HG02610 (cell line): Measurements from ENCODE around the gene NR5A2.

Experiments used
- ATAC-seq: cut with Tn5 transposase; IDR thresholded peaks from one replicate; pipeline ENCODE4 v1.9.1; 2021; ENCODE audit warnings: mild to moderate bottlenecking, moderate library complexity; ENCODE audit not compliant: unreplicated experiment

NR5A2 gene

DNA sequence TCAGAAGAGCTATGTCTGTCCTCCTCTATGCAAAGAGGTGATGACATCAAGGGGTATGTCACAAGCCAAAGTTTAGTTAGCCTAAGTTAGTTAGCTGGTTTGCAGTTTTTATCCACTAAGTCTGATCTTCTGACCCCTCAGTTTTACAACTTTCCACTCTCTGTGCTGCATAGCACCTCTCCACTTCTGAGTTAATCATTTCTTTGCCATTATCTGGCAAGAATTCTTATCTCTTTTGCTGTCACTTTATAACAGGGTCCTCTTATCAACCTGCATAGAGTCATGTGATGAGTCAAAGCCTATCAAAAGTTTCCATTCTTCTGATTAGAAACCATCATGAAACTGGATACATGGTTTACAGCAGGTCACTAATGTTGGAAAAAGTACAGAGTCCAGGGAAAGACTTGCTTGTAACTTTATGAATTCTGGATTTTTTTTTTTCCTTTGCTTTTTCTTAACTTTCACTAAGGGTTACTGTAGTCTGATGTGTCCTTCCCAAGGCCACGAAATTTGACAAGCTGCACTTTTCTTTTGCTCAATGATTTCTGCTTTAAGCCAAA lies at the start of gene NR5A2:
Gene NR5A2 (plus strand): TSS at position 447 of the 560 bp plus-strand sequence. CDS start 138 bp downstream, outside the sequence.
- ATAC-seq: no peak

DNA sequence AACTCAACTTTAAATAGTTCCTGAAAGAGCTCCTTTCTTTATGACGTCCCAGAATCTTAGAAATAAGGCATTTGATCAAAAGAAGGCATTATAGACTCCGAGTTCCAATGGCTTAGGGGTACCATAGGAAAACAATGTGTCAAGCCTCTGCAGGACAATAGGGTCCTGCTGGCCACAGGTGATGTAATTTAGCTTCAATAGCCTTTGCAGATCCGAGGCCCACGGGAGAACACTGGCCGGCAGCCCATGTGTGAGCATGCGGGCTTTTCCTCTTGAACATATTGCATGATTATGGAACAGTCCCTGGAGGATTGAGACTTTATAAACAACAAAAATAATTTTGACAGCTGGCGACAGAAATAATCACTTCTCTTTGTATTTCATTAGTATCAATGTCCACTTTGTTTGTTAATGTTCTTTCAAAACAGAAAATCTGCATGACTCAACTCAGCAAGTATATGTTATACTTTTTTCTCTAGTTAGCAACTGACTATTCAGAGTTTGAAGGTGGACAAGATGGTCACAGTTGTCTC lies 49.0 kb upstream of the NR5A2 start:
- ATAC-seq: no peak

DNA sequence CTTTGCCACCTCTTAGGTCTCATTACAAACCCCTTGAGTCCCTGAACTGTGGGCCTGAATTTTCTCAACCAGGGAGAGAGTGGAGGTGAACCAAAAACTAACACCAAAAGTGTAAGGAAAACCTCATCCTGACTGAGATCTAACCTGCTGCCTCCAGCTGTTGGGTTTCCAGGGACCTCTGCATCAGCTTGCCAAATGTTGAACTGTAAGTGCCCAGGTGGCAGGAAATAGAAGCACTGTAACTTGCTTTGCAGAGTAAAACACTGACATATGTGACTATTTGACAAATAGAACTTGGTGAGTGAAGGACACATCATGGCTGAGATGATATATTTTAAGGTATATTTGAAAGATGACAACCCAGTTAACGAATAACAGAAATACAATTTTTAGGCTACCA lies 48.4 kb upstream of the NR5A2 start:
- no peak for ATAC-seq

DNA sequence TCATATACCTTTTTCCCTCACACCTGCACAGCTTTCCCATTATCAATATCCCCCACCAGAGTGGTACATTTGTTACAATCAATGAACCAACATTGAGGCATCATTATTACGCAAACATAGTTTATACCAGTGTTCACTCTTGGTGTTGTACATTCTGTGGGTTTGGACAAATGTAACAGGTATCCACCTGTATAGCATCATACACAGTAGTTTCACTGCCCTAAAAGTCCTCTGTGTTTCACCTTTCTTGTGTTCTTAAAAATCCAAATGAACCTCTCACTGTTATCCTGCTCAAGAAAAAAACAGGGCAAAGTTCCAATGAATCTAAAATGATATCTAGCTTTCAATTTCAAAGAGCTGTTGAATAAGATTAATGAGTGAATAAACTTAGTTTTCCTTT lies 45.9 kb upstream of the NR5A2 start:
- no peak for ATAC-seq

DNA sequence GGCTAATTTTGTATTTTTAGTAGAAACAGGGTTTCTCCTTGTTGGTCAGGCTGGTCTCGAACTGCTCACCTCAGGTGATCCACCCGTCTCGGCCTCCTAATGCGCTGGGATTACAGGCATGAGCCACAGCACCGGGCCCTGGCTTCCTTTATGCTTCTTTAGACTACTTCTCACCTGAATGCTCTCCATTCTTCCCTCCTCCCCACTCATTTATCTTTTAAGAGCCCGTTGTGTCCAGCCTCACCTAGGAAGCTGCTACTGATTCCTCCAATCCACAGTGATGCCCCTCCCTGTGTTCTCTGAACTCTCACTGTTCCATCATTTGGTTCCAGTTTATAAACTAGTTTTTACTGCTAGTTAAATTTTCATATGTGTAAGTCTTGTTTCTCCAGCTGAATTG lies 44.9 kb upstream of the NR5A2 start:
- ATAC-seq: no peak

DNA sequence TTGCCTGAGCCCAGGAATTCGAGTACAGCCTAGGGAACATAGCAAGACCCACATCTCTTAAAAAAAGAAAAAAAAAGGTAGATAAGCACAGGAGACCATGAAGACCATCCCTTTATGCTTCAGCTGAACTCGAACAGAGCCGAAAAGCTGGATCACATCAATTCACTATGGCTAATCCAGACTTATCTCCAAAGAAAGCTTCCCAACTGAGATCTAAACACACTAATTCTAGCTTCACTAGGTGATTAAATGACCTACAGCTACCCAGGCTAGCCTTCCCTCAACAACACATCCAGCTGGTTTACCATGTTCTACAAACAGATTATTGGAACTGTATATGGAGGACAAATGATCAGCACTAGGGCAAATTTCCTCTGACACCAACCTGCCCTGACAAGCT lies 44.0 kb upstream of the NR5A2 start:
- ATAC-seq: no peak

DNA sequence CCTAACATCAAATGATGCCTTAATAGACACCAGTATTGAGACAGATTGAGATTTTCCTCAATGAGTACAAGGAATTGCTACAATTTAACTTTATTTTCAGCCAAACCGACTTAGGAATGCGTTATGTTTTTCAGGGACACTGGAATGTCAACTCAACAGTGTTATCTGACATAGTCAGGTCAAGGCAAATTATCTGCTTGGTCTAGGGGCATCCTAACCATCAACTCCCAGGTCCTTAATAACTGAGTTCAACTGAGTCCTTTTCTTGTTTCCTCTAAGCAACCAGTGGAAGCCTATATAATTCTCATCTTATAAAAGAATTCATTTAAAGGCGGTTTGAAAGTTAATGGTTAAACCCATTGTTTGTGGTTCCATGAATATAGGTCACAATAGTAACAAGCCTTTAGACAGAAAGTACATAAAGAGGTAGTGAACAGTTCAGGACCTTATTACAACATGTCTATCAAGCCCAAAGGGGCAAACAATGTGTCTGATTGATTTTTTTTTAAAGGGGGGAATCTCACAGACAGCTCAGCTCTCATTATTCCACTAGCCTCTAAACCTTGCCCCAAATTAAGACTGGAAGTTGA lies 32.3 kb upstream of the NR5A2 start:
- no peak for ATAC-seq

DNA sequence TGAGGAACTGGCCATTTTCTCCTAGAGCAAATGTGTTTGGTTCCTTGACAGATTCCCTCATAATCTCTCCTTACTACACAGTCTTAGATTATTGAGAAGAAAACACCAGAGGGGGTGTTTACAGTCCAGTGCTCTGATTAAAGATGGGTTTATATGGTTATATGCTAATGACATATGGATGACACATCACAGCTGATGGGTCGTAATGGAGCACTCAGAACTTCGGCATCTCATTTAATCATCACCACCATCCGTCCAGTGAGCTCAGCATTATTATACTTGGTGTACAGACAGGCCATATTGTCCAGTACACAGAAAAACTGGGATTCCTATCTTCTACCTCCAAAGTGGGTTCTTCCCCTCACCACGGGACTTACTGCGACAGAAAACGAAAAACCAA lies 22.3 kb upstream of the NR5A2 start:
- no peak for ATAC-seq

DNA sequence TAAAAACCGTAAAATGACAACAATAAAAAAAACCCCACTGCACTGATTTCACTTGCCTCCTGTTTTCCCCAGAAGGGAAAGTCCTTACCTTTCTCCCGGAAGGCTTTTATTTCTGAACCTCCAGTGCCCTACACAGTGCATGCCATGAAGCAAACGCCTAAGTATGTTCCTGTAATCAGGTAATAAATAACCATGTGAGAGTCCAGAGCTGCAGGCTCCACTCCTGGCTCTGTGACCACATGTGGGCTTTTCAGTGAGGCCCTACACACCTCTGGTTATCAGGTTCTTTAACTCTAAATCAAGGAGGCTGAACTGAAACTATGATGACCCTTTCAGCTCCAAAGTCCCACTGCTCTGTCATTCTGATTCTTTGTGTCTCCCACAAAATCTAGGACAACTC lies 20.8 kb upstream of the NR5A2 start:
- ATAC-seq: no peak

DNA sequence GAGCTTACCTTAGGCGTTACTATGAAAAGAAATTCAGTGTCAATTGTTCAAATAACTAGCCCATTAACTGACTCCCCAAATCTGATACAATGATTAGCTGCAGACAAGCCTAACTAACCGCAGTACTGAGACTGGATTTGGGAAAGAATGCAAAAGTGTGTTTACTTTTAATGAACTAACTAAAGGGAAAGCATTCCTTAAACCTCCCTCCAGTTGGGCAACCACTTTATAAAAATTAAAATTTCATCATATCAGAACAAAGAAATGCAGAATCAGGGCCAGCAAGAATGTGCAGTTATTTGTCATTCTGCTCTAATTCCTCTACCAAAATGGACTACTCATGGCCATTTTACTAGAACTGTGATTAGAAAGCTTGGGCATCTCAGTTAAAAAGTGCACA lies 11.7 kb upstream of the NR5A2 start:
- no peak for ATAC-seq

DNA sequence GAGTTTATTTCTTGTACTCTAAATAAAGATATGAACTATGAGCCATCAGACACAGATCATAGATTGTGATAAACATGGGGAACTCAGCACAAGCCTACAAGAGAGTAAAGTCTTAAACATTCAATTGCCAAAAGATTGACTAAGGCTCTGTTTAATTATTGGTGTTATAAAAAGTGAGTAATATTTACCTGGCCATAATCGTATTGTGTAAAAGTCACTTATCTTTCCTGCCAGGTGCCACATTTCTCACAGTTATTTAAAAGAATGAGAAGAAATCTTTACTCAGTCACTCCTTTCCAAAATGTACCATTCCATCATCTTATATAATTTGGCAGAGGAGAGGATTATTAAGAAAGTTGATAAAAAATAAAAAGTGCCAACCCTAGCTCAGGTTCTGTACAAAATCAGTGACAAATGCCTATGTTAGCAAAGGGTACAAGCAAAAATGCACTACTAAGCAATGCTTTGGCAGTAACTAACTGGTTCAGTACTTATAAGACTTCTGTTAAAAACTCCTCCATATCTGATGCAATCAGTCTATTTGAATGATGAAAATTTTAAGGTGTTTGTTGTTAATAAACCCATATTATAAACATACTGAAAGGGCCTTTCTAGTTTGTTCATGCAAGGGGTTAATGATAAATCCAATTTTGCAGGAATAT lies 5.8 kb upstream of the NR5A2 start:
- no peak for ATAC-seq

DNA sequence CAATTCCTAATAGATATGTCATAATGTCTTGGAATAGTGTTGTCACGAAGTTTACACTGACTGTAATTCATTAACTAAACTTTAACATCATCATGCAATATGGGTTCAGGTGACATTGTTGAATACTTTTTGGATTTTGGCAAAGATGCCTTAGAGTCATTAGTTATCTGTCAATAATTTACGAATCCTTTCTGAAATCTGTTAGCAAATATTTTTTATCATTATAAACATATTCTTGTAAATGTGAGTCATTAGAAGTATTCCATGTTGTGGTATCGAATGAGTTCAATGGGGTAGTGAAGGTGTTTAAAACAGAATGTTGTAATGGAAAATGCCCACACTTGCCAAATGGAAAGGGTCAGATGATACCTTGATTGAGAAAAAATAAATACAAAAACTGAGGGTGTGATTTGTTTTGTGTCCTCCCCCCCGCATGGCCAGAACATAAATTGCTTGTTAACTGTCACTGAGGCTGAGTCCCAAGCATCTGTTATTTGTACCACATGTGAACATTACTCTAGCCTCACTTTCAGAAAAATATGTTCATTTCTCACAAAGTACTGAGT lies 5.2 kb upstream of the NR5A2 start:
- ATAC-seq: no peak

DNA sequence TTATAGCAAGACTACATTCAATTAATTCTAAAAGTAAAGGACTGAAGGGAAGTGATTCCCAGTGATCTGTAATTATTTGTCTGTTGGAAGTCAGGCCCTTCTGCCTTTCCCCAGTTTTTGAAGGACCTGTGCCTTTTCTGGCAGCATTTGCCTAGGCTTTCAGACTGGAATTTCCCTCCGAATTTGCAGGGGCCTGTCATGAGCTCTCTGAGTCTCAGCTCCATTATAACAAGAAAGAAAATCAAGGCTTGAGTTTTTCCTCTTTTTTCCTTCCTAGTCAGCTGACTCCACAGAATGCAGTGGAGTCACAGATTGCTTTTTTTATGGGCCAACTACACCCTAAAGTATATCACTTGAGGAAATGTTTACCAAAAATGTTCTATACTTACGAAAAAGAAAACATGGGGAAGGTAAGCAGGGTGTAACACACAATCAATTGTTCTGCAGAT lies 1.1 kb downstream of the NR5A2 start:
- ATAC-seq: no peak

DNA sequence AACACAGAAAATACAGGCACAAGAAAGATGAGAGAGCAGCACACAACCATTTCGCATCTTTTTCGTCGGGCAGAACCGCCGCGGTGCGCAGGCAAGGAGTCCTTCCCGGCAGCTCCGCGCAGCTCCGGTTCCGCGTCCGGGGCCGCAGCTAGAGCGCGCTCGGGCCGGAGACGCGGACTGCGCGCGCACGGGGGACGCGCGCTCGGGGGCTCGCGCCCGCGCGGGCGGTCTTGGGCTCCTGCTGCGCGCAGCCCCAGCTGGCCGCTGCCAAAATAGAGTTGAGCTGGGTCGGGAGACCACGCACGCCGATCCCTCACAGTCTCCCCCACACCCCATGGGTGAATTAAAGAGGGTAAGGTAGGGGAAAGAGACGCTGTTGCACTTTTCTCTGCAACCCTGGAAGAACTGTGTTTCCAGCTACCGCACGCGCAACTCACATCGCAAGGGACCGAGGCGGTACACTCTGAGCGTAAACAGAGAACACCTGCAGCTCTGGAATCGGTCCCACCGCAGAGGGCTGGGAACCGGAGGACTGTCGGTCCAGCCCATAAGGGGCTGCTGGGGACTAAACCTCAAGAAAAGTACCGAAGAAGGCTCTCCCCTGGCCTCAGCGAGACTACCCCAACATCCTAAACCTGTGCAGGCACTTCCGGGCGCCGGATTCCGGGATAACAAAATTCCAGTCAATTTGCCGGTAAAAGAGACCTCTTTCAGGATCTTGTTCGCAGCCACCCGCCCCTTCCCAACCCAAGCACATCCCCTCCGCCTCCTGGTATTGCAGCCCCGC lies 1.7 kb downstream of the NR5A2 start:
- ATAC-seq: no peak

DNA sequence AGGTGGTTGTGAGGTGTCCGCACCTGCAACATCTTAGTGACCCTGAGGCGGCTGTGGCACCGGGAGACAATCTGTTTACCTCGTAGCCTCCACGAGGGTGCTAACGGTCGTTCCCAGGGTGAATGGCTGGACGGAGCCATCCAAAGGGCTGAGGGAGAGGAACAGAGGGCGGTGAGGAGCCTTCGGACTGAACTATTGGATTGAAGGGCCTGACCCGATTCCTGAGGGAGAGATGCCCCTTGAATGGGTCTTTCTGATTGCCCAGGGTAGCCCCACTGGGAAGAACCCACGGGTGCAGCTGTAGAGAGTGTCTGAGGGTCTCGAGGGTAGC lies 2.3 kb downstream of the NR5A2 start:
- ATAC-seq: no peak

DNA sequence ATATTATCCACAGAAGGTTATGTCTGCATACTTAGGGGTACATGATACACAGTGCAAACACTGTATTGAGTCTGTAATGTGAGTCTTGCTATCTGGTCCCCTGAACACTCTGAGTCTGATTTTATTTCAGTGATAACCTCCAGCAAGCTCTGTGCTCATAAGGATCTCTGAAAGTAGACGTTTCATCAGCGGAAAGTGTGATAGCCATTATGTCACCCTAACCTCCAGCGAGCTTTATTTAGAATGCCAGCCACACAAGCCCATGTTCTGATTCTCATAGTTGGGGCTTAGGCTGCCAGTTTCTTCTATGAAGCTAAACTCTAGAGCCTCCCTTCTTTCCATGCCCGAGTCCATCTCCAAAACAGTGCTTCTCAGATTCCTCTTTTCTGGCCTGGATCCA lies 3.3 kb downstream of the NR5A2 start:
- no peak for ATAC-seq

DNA sequence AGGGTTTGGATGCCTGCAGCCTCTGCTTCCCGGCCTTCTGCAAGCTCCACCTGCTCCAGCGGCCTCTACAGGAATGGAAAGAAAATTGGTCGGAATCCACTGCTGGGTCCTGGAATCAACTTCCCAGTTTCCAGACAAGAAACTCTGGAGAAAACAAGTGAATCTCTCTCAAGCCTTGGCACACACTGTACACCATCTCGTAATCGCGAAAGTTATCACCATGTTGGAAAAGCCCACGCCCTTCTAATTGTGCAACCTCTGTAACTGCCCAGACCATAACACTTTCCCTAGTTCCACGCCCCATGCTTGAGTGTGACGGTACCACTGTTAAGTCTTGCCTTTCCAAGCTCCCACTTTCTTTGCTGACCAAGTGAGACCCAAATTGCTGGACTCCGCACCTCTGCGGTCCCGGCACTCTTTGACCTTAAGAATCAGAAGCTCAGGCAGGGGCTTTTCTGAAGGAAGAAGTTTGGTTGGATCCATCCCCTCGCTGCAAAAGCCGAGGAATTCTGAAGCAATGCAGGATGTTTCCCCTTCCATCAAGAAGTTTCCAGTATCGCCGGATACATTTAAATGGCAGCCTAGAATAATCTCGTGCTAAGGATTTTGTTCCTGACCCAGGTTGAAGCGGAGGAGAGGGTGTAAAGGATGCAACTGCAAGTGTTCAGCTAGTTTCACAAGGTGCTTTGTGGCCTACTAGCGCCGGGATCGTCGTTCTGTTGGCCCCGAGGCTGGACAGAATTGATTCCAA lies 6.2 kb downstream of the NR5A2 start:
- no peak for ATAC-seq

DNA sequence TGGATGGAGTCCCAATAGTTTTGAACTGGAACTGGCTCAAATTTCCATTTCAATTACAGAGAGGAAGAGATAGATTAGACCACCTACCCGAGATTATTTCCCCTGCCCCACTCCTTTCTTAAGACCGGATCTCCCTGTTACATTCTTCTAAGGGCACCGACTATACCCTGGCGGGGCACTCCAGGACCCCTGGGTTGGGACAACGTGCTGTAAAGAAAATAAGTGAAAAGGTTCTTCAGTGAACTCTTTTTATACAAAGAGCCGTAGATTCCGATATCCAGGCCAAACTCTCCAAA lies 6.7 kb downstream of the NR5A2 start:
- ATAC-seq: no peak

DNA sequence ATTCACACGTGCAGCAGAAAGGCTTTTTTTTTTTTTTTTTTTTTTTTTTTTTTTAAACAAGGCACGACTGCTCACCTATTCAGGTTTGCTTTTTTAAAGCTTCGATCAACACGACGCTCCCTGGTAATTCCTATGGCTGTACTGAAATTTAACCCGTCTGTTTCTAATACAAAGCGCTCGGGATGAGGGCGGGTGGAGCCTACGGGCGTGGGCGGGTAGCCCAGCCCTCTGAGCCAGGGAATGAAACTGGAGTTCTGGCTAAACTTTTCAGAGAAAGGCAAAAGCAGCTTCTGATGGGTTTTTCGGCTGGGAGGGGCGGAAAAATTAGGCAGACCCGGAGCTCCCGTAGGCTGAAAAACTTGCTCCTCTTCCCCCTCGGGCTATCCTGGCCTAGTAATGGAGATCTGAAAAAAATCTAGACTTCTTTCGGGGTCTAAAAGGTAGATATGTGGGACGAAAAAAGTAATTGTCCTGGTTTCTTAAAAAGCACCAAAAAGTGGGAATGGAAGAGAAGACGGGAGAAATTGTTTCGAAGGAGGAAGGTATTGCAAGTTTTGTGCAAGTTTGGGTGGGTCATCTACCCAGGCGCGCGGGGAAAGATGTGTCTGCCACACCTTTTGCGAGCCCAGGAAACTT lies 7.4 kb downstream of the NR5A2 start:
- no peak for ATAC-seq

DNA sequence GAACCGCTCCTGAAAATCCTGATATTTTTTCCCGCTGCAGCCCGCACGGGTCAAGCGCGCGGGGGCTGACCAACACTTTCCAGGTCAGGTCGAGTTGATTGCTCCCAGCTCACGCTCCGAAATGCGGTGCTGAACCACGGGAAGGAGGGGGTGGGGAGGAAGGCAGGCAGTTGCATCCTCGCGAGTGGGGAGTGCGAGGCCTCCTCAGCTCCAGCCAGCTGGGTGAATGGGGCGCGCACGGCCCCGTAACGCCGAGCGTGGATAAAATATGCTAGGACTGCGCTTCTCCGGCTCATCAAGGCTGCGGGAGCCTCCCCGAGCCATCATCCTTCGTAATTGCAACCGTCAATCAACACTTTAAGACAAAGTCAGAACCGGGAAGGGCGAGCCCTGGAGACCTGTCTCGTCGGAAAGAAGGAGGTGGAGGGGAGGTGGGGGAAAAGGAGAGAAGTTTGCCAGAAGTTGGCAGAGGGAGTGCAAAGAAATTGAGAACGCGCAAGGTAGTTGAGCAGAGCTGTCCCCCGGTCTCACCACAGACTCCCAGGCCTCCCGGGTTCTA lies 8.0 kb downstream of the NR5A2 start:
- ATAC-seq: no peak
